Activated CD4-positive, alpha-beta T cell treated with anti-CD3 and anti-CD28 coated beads, Interleukin-2, amount 50 U/mL, for 4 hours (primary cell): ENCODE results near the gene TMPRSS3.
A peak's percentile ranks its signal among the peaks of the same experiment; 100 is the strongest.

Experiments used
- DNase-seq, 2 experiments: peaks; one replicate each; pipeline ENCODE4 v3.0.0-alpha.2; 2020

TMPRSS3 gene

DNA sequence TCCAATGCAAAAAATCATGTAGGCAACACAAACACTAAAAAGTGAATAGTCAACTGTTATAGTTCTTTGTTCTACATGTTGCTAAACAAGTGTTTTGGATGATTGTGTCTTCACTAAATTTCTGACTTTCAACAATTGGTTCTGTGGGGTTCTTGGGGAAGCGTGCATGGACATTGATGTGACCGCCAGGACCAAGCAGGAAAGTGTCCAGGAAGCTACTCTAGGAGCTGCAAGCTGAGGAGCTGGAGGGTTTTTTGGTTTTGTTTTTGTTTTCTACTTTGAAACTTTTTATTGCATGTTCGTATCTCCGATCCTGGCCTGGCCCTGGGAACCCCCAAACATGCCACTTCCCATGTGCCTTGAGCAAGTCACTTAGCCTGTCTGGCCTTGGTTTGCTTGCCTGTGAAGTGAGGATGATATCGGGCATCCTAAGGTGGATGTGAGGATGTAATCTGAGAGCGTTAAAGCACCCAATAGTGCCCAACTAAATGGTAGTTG, 8.0 kb downstream of the TMPRSS3 start:
- DNase-seq, result no peak

GRCh38 chr21:42387164-42387563, 8.7 kb downstream of the TMPRSS3 start:
- DNase-seq, result no peak

DNA sequence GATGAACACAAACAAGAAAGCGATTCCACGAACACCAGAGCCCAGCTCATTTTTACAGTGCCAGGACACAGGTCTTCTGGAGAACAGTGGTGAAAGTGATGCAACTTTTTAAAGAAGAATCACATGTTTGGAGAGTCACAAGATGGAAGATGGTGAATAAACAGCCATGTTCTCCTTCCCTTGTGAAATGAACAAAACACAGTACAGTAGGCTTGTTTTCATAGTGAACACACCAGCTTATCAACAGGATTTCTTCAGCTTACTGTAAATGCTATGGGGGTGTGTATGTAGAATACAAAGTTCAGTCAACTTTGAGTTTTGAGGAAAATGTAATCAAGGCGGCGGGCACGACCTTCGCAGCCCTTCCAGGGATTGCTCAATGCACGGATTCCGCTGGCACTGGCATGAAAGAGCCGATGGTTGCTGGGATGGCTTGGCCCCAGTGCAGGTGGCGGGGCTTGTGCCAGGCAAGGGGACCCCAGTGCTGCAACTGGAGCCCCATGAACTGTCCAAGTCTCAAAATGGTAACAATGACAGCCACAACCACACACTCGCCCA, 9.7 kb downstream of the TMPRSS3 start:
- DNase-seq, result no peak

DNA sequence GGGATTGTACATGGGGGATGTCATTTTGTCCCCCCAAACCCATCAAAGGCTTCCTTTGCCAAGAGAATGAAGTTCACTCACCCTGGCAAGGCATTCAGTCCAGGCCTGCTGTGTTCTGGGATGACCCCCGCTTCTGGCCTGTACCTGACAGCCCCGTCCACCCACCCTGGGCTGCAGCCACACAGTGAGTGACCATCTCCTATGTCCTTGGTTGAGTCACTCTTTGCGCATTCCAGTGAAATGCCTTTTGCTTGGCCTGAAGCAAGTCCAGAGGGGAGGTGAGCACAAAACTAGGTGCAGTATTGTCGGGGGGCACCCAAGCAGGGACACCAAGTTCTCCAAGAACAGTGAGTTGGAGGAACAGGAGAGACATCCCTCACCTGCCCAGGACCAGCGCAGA, 10.2 kb downstream of the TMPRSS3 start:
- no peak for DNase-seq

DNA sequence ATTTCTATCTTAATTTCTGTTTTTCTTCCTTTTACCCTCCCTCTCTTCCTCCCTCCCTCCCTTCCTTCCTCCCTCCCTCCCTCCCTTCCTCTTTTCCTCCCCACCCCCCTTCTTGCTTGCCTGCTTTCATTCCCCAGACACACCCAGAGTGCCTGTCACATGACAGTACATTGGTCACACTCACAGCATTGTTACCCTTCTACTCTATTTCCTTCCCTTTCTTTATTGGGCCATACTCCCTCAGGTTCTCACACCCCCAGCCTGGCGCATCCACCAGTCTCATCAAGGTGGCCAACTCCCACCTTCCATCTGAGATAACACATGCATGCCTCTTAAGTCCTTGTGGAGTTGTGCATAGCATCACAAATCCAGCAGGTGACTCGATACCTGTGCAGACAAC, 10.9 kb downstream of the TMPRSS3 start:
- no peak for DNase-seq

- no peak for DNase-seq
Measured at GRCh38 chr21:42384156-42384945, 11.5 kb downstream of the TMPRSS3 start.

- no peak for DNase-seq
Measured at GRCh38 chr21:42383331-42383730, 12.5 kb downstream of the TMPRSS3 start.

- DNase-seq, result no peak
Measured at GRCh38 chr21:42382915-42383314, 12.9 kb downstream of the TMPRSS3 start.

GRCh38 chr21:42381347-42381984, 14.4 kb downstream of the TMPRSS3 start:
- DNase-seq, result peak; percentile 12 to 28

DNA sequence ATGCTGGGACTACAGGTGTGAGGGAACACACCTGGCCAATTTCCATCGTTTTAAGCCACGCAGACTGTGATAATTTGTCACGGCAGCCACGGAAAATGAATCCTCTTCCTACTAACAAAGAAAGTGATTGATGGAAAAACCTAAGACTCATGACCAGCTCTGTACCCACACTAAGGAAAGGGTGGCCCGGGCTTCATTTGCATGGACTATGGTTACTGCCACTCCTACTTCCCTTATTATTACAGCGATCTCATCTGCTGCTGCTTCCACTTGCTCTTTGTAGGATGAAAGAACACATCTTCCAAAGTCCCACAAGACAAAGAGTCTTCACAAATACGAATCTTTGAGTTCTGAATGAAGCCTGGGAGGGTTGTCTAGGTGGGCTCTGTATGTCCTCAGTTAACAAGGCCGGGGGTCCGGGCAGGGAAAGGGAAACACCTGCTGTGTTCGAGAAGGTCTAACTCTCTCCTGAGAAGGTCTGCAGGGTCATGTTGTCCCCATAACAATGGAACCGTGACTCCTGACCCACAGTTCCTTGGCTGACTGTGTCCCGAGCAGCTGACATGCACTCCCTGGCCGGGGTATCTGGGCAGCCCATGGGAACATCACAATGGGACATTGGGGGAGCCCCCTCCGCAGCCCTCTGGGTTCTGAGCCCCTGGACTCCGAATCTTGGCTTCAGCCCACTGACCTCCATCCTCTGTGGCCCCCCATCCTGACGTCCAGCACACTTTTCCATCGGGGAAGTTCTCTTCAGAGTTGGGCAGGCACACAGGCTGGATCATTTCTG, 16.2 kb downstream of the TMPRSS3 start:
- no peak for DNase-seq

- no peak for DNase-seq
Measured at GRCh38 chr21:42378418-42378817, 17.4 kb downstream of the TMPRSS3 start.

GRCh38 chr21:42377951-42378340, 17.9 kb downstream of the TMPRSS3 start:
- DNase-seq, result no peak

DNA sequence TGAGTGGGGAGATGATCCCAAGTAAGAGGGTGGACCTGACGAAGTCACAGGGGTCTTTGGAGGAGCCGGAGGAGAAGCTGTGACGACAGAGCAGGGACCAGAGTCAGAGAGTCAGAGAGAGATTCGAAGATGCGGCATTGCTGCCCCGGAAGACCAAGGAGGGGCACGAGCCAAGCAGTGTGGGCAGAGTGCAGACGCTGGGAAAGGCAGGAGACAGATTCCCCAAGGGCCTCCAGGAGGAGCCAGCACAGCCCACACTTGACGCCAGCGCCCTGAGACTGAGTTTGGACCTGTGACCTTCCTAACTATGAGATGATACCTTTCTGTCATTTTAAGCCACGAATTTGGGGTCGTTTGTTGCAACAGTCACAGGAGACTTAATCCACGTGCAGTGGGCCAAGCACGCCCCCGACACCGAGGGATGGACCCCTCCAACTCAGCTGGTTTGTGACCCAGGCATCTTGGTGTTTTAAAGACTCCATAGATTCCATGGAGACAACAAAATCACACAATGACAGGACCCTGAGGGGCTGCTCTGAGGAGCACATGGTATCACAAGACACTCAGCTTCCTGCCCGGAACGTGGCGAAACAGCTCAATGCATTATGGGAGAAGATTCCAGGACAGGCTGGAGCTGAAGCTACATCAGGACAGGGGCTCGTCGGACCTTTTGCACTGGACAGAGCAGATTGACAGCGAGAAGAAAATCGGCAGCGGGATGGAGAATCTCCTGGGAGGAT, 18.5 kb downstream of the TMPRSS3 start:
- DNase-seq, result no peak

GRCh38 chr21:42376338-42376982, 19.4 kb downstream of the TMPRSS3 start:
- DNase-seq, result no peak

GRCh38 chr21:42375966-42376337, 19.9 kb downstream of the TMPRSS3 start:
- DNase-seq, result no peak

- no peak for DNase-seq
Measured at GRCh38 chr21:42375506-42375905, 20.3 kb downstream of the TMPRSS3 start.

GRCh38 chr21:42374864-42375499, 20.9 kb downstream of the TMPRSS3 start:
- DNase-seq, result no peak

- no peak for DNase-seq
Measured at GRCh38 chr21:42374457-42374856, 21.4 kb downstream of the TMPRSS3 start.

DNA sequence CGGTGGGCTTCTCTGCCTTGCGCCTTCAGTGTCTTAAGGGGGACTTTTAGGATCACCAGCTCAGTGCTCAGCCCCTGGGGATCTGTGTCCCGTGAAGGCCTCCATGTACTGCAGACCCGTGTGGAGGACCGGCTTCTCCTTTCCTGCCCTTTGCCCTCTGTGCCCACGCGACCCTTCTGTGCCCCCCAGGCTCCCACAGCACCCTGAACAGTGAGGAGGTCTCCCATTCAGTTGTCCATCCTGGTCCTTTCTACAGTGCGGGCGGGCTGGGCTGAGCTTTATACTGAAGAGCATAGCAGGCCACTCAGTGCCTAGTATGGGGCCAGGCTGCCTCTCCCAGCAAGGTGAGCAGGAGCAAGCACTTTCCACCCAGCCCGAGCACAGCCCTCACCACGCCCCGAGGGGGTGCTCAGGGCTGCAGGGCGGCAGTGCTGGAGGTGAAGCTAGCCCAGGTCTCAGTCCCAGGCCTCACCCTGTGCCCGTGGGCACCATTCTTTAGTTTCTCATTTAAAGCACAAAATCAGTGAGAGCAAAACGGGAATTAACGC, 21.9 kb downstream of the TMPRSS3 start:
- no peak for DNase-seq

- DNase-seq, result no peak
Measured at GRCh38 chr21:42373196-42373907, 22.5 kb downstream of the TMPRSS3 start.
